ENCODE measurements around the gene TMEM259.

GRCh38 chr19:1067341-1067957, 46.5 kb upstream of the TMEM259 start:
- TF ChIP-seq POLR2AphosphoS5 (IDR thresholded peaks at IDR 0.05), result no peak
- no peak for TF ChIP-seq CTCF (IDR thresholded peaks at IDR 0.05)
- no peak for TF ChIP-seq EP300 (IDR thresholded peaks at IDR 0.05; ENCODE audit: low read depth)
- no peak for TF ChIP-seq POLR2A (IDR thresholded peaks at IDR 0.05)
